ENCODE results near the gene ITGB1. TPM values are rescaled to one million over a fixed set of nuclear protein-coding genes. Genes with fewer than 3 reads are reported as not detected.

ITGB1 gene
- total and polyA plus RNA-seq, 10 of the 15 experiments (the other 5 are each of a cell fraction or from before 2014, with no cell fraction given), result 2.8 to 20.7 (median 10.4) TPM

DNA sequence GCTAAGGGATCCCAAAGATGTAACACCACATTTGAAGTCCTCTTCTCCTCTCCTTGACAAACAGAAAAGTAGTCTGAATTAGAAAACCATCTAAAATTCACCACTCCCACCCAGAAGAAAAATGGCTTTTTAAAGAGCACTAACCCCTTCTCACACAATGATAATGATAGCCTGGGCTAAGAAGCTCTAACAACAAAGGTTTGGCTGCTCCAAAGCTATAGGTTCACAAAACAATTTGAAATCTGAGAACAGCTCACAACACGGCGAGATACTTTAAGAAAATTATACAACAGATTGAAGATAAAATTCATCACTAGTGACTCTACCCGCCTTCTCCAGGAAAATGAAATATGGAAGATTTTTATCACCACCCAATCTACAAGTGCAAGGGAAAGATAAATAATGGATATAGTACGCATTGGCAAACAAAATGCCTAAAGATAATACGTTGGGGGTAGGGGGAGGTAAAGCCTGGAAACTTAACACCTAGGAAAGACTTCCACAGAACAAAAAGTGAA, 7.4 kb downstream of the ITGB1 start:
- POLR2A ChIA-PET, result no interaction called here
- no peaks in the 10 kb centered on the region for H3K36me3 ChIP-seq (ENCODE audit: control insufficient read depth in 2 of 2, insufficient read depth in 2 of 2, low read length in 1 of 2)
- H4K20me1 ChIP-seq (ENCODE audit: control insufficient read depth, insufficient read depth), result no peaks in the 10 kb centered on the region
- WGBS (ENCODE audit: insufficient coverage, insufficient replicate concordance, low lambda C conversion rate, missing lambda C conversion rate), result 88% methylated on average over 5 of the region's 5 CpGs
- TF ChIP-seq, protein P1, sequence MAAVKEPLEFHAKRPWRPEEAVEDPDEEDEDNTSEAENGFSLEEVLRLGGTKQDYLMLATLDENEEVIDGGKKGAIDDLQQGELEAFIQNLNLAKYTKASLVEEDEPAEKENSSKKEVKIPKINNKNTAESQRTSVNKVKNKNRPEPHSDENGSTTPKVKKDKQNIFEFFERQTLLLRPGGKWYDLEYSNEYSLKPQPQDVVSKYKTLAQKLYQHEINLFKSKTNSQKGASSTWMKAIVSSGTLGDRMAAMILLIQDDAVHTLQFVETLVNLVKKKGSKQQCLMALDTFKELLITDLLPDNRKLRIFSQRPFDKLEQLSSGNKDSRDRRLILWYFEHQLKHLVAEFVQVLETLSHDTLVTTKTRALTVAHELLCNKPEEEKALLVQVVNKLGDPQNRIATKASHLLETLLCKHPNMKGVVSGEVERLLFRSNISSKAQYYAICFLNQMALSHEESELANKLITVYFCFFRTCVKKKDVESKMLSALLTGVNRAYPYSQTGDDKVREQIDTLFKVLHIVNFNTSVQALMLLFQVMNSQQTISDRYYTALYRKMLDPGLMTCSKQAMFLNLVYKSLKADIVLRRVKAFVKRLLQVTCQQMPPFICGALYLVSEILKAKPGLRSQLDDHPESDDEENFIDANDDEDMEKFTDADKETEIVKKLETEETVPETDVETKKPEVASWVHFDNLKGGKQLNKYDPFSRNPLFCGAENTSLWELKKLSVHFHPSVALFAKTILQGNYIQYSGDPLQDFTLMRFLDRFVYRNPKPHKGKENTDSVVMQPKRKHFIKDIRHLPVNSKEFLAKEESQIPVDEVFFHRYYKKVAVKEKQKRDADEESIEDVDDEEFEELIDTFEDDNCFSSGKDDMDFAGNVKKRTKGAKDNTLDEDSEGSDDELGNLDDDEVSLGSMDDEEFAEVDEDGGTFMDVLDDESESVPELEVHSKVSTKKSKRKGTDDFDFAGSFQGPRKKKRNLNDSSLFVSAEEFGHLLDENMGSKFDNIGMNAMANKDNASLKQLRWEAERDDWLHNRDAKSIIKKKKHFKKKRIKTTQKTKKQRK (IDR thresholded peaks at IDR 0.05; ENCODE audit: low read depth, low read length), result no peak
- TF ChIP-seq, protein P2, sequence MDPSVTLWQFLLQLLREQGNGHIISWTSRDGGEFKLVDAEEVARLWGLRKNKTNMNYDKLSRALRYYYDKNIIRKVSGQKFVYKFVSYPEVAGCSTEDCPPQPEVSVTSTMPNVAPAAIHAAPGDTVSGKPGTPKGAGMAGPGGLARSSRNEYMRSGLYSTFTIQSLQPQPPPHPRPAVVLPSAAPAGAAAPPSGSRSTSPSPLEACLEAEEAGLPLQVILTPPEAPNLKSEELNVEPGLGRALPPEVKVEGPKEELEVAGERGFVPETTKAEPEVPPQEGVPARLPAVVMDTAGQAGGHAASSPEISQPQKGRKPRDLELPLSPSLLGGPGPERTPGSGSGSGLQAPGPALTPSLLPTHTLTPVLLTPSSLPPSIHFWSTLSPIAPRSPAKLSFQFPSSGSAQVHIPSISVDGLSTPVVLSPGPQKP (IDR thresholded peaks at IDR 0.05; ENCODE audit: low read depth, low read length), result no peak
- TF ChIP-seq MYC (IDR thresholded peaks at IDR 0.05; ENCODE audit: insufficient read depth, insufficient read length, insufficient replicate concordance, low read length, severe bottlenecking), result no peak
- TF ChIP-seq E2F4 (IDR thresholded peaks at IDR 0.05; ENCODE audit: low read depth, low read length), result no peak
- TF ChIP-seq, protein P3, sequence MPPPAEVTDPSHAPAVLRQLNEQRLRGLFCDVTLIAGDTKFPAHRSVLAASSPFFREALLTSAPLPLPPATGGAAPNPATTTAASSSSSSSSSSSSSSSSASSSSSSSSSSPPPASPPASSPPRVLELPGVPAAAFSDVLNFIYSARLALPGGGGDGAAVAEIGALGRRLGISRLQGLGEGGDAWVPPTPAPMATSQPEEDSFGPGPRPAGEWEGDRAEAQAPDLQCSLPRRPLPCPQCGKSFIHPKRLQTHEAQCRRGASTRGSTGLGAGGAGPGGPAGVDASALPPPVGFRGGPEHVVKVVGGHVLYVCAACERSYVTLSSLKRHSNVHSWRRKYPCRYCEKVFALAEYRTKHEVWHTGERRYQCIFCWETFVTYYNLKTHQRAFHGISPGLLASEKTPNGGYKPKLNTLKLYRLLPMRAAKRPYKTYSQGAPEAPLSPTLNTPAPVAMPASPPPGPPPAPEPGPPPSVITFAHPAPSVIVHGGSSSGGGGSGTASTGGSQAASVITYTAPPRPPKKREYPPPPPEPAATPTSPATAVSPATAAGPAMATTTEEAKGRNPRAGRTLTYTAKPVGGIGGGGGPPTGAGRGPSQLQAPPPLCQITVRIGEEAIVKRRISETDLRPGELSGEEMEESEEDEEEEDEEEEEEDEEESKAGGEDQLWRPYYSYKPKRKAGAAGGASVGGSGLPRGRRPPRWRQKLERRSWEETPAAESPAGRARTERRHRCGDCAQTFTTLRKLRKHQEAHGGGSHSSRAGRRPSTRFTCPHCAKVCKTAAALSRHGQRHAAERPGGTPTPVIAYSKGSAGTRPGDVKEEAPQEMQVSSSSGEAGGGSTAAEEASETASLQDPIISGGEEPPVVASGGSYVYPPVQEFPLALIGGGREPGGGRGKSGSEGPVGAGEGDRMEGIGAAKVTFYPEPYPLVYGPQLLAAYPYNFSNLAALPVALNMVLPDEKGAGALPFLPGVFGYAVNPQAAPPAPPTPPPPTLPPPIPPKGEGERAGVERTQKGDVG (CRISPR knock-in tag; IDR thresholded peaks at IDR 0.05), result no peak
- no peak overlapping the region for H3K4me3 ChIP-seq
- no peak for DNase-seq (ENCODE audit: low read depth, low spot score)
- no peak for FAIRE-seq
- H3K9me3 ChIP-seq (replicated peaks; ENCODE audit: control insufficient read depth, insufficient read depth, low read length), result no peaks in the 10 kb centered on the region
- SMC1A ChIA-PET (ENCODE audit: uncharacterized antibody, unreplicated experiment), result interaction anchor here (1.0 kb wide), 1 partner anchor 9 kb away, joined by 3 read pairs; no protein-coding TSS in a partner anchor
- no peak for ATAC-seq
- CTCF ChIA-PET, result interaction anchor here (0.6 kb wide), 1 partner anchor 11 kb away, joined by 3 read pairs; no protein-coding TSS in a partner anchor
- no peak overlapping the region for H2AFZ ChIP-seq (ENCODE audit: control insufficient read depth, low read depth, low read length)
- intact Hi-C loops (cut with micrococcal nuclease; ENCODE audit: unreplicated experiment) (no loop called here), in situ Hi-C loops (cut with MboI) (no loop called here)
- H3K27ac ChIP-seq (ENCODE audit: control insufficient read depth, insufficient read depth), result no peak overlapping the region
- H3K27me3 ChIP-seq (replicated peaks in 1 of 2; ENCODE audit: control insufficient read depth in 2 of 2, insufficient read depth in 2 of 2, low read length in 1 of 2), result no peaks in the 10 kb centered on the region
- RAD21 ChIA-PET (ENCODE audit: unreplicated experiment), result no interaction called here
- no TSS peak for BruUV-seq (replicated peaks)
- H3K79me2 ChIP-seq (ENCODE audit: control insufficient read depth, insufficient read depth, low read length), result peaks cover 47% of the 10 kb centered on the region
- H3K9ac ChIP-seq (ENCODE audit: control insufficient read depth, insufficient read depth, low read length), result no peak overlapping the region
- peak overlapping the region; percentile 25; the same call in 1 of the 2 replicates for H3K4me2 ChIP-seq (ENCODE audit: control insufficient read depth, insufficient read depth)
- H3K4me1 ChIP-seq (ENCODE audit: control insufficient read depth, insufficient read depth, low read length), result peaks cover 12% of the 10 kb centered on the region
